ENCODE results near the gene CAMKMT.

DNA sequence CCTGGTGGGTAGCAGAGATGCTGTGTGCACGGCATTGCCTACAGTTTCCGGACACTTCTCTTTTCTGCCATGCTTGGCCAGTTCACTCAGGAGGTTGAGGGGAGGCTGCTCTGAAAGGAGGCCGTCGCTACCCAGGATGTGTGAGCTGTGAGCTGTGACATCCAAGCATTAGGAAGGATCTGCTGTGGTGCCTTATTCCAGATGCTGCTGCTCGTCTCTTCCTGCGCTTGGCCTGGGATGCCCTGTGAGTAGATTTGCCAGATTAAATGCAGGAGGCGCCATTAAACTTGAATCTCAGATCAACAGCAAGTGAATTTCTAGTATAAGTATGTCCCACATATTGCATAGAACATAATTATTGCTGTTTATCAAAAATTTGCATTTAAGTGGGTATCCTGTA is 455.5 kb downstream of the CAMKMT start:
- TF ChIP-seq EZH2phosphoT487 (IDR thresholded peaks at IDR 0.05; ENCODE audit: borderline replicate concordance, low read length), result no peak
- TF ChIP-seq, protein P1, sequence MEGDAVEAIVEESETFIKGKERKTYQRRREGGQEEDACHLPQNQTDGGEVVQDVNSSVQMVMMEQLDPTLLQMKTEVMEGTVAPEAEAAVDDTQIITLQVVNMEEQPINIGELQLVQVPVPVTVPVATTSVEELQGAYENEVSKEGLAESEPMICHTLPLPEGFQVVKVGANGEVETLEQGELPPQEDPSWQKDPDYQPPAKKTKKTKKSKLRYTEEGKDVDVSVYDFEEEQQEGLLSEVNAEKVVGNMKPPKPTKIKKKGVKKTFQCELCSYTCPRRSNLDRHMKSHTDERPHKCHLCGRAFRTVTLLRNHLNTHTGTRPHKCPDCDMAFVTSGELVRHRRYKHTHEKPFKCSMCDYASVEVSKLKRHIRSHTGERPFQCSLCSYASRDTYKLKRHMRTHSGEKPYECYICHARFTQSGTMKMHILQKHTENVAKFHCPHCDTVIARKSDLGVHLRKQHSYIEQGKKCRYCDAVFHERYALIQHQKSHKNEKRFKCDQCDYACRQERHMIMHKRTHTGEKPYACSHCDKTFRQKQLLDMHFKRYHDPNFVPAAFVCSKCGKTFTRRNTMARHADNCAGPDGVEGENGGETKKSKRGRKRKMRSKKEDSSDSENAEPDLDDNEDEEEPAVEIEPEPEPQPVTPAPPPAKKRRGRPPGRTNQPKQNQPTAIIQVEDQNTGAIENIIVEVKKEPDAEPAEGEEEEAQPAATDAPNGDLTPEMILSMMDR (conservative IDR thresholded peaks at IDR 0.05; ENCODE audit: low read depth, low read length), result no peak

Data from PC-3 (cell line).